Right ventricle myocardium superior (tissue), 1 donor: Measurements from ENCODE around the gene TCP11X1. TPM values are rescaled to one million over a fixed set of nuclear protein-coding genes. Genes with fewer than 3 reads are reported as not detected.
"Not testable (repeated sequence)": the region's sequence is repeated elsewhere in the genome, so short reads cannot be mapped to it uniquely, and the experiment has no call there.

Experiments
- ATAC-seq: fragments of 200-7000 bp; cut with Tn5 transposase; one replicate; pipeline ENCODE4 v1.9.1; 2020; ENCODE audit warnings: mild to moderate bottlenecking; ENCODE audit not compliant: poor library complexity
- DNase-seq: peaks from one replicate; pipeline ENCODE4 v3.0.0-alpha.2; 2020
- intact Hi-C: fragments of 100-400 bp; cut with DNase I; formaldehyde crosslinking; loops from one replicate; pipeline ENCODE4 v1.11.2; 2022
- long read RNA-seq: library from polyadenylated mRNA; unstranded; transcript quantifications from one replicate; pipeline ENCODE4 v2.0.0, GENCODE V29; 2021
- total RNA-seq: library from RNA; stranded (reverse); fragmentation: NEBNext Ultra II Directional; extraction: Animal tissue kit (Norgen Biotek cat#: 25700); gene quantifications from one replicate; pipeline ENCODE4 v1.2.1, GENCODE V29; 2021
- donor health status: DM: no; HTN: yes; CAD: no; lungs with severe emphysema.

TCP11X1 gene
- total RNA-seq: not detected
- long read RNA-seq: 0 reads

- DNase-seq, intact Hi-C loops, ATAC-seq: not testable (repeated sequence)
These were observed at the start of gene TCP11X1 for GRCh38 chrX:102214986-102215385. Gene TCP11X1, plus strand, starts transcription at chrX:102215301.

DNA sequence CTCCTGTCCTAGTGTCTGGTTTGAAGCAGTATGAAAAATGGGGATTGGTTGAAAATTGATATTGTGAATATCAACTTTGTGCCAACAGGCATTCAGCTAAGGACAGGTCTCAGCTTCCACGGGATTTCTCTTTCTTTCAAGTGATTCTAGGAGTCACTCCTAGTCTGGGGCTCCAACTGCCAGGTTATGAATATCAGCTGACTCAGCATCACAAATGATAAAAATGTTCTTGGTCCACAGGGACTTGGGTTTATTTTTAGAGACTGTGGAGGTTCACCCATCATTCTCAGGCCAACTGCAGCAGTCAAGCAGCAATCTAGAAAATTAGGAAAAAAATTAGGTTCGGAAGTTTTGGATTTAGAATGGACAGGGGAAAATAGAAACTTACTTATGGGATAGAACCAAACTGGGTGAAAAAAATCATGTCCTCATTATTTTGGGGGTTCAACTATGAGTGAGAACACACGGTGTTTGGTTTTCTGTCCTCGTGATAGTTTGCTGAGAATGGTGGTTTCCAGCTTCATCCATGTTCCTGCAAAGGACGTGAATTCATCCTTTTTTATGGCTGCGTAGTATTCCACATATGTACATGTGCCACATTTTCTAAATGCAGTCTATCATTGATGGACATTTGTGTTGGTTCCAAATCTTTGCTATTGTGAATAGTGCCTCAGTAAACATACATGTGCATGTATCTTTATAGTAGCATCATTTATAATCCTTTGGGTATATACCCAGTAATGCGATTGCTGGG lies 29.0 kb upstream of the TCP11X1 start:
- intact Hi-C loops: no loop called here
- ATAC-seq (no peak), DNase-seq (no peak)

GRCh38 chrX:102207940-102208339 lies 7.2 kb upstream of the TCP11X1 start:
- ATAC-seq, intact Hi-C loops, DNase-seq: not testable (repeated sequence)

DNA sequence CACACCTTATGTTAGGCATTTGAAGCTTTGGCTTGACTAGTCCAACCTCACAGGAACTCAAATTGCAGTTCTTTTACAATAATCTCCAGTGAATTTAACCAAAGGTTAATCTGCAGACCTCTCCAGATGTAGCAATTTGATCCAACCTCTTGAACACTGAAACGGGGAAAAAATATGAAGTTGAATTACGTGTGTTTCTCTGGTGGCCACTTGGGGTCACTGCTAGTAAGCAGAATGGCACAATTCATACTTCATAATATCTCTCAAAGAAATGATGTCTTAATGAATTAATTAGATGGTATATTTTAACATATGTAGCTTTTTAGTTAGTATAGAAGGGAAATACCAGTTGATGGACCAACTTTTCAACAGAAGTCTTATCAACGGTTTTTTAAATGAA lies 1.4 kb downstream of the TCP11X1 start:
- DNase-seq, ATAC-seq, intact Hi-C loops: not testable (repeated sequence)

- peak; percentile 2 for DNase-seq
- intact Hi-C loops, ATAC-seq: not testable (repeated sequence)
These were observed 20.6 kb downstream of the TCP11X1 start for GRCh38 chrX:102235678-102236077.

- intact Hi-C loops, ATAC-seq: not testable (repeated sequence)
- peak; percentile 2 for DNase-seq
These were observed 25.2 kb downstream of the TCP11X1 start for GRCh38 chrX:102240265-102240664.

DNA sequence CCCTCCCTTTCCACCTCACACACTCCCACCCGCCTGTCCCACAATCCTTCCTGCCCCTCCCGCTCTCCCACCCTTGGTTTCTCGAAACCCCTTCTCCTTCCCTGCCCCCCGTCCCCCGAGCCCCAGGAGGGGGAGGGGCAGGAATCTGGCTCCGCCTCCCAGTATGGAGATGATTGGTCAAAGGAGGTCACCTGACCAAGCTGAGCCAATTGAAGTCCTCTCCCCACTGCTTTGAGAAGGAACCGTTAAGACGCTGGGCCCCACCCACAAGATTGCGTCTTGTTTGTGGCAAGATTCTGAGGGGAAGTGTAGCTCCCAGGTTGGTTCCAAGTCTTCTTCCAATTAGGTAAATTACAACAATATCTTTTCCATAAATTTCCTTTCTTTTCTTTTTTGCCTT lies 31.8 kb downstream of the TCP11X1 start, which contains the start of gene NXF2:
TSS of gene NXF2 (plus strand) at position 275 of the 400 bp plus-strand sequence. CDS start 59,912 bp downstream, outside the sequence.
- DNase-seq, ATAC-seq, intact Hi-C loops: not testable (repeated sequence)

DNA sequence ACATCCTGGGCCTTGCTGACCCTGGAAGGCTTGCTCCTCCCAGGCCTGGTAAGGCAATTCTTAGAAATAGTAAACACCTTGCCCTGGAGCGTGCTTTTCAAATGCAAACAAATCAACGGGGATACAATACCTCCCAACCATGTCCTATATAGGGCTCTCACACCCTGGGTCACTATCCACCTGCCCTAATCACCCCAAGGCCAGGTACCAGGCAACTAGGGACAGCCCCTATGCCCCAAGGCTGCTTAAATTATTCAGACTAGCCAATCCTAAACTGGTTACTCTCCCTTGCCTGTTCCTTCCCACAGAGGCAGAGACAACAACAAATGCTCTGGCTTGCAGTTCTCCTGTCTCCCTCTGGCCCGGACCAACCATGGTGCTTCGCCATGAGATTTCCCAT lies 57.1 kb downstream of the TCP11X1 start:
- ATAC-seq, intact Hi-C loops, DNase-seq: not testable (repeated sequence)

Other genes starting within 250 kb of the TCP11X1 start
- gene TCEAL2, start 89.6 kb upstream of the TCP11X1 start, total RNA-seq: 0.27 TPM
- gene TCEAL6, start 72.8 kb upstream of the TCP11X1 start, total RNA-seq: not detected
- gene BEX5, start 59.3 kb upstream of the TCP11X1 start, total RNA-seq: 0.97 TPM
- not detected for gene NXF2, start 31.9 kb downstream of the TCP11X1 start, total RNA-seq
- gene NXF2B, start 224.7 kb downstream of the TCP11X1 start, total RNA-seq: not detected